Endodermal cell (in vitro differentiated cells): Measurements from ENCODE around the gene RASD2. TPM values are rescaled to one million over a fixed set of nuclear protein-coding genes. Genes with fewer than 3 reads are reported as not detected.

Experiments used
- DNase-seq: peaks from one replicate; pipeline ENCODE4 v3.0.0-alpha.2; 2017
- H3K27ac ChIP-seq: 2 replicates; pipeline ENCODE4 v1.5.1; 2013; ENCODE audit warnings: mild to moderate bottlenecking, low read depth, low read length, moderate library complexity
- H3K27me3 ChIP-seq: 2 replicates; pipeline ENCODE4 v1.6.1; 2013; ENCODE audit warnings: mild to moderate bottlenecking, low read length, moderate library complexity; ENCODE audit not compliant: insufficient read depth, control insufficient read depth, poor library complexity, severe bottlenecking
- H3K36me3 ChIP-seq: 2 replicates; pipeline ENCODE4 v1.7.0; 2013; ENCODE audit warnings: mild to moderate bottlenecking, low read length, moderate library complexity; ENCODE audit not compliant: control insufficient read depth, insufficient read depth
- H3K4me1 ChIP-seq: one replicate; pipeline ENCODE4 v1.7.0; 2013; ENCODE audit warnings: low read length; ENCODE audit not compliant: control insufficient read depth, insufficient read depth
- H3K4me3 ChIP-seq: 2 replicates; pipeline ENCODE4 v1.5.1; 2013; ENCODE audit warnings: mild to moderate bottlenecking, low read length, moderate library complexity
- H3K9ac ChIP-seq: 2 replicates; pipeline ENCODE4 v1.6.1; 2013; ENCODE audit warnings: mild to moderate bottlenecking, low read length, moderate library complexity; ENCODE audit not compliant: poor library complexity, severe bottlenecking; ENCODE audit errors: extremely low read depth
- H3K9me3 ChIP-seq: 2 replicates; pipeline ENCODE4 v1.6.1; 2013; ENCODE audit warnings: mild to moderate bottlenecking, low read length, moderate library complexity; ENCODE audit not compliant: control insufficient read depth
- H3K27ac Mint-ChIP-seq: 2 replicates; pipeline ENCODE4 v1.8.0; 2020; ENCODE audit warnings: mixed read lengths
- H3K27me3 Mint-ChIP-seq: 2 replicates; pipeline ENCODE4 v1.8.0; 2021; ENCODE audit warnings: mild to moderate bottlenecking, mixed read lengths; ENCODE audit not compliant: insufficient read depth
- H3K36me3 Mint-ChIP-seq: 2 replicates; pipeline ENCODE4 v1.8.0; 2020; ENCODE audit warnings: low read depth, mixed read lengths
- H3K4me1 Mint-ChIP-seq: 2 replicates; pipeline ENCODE4 v1.8.0; 2020; ENCODE audit warnings: mixed read lengths
- H3K4me3 Mint-ChIP-seq: 2 replicates; pipeline ENCODE4 v1.8.0; 2020; ENCODE audit warnings: mild to moderate bottlenecking, moderate library complexity, mixed read lengths
- H3K9me3 Mint-ChIP-seq: 2 replicates; pipeline ENCODE4 v1.8.0; 2020; ENCODE audit warnings: mild to moderate bottlenecking, mixed read lengths
- WGBS, 2 experiments: methylation state at CpG; one replicate each; pipeline versions ENCODE4 v1.1.5 to v1.1.7; 2013; ENCODE audit warnings: missing lambda C conversion rate in 2 of 2, mixed read lengths in 1 of 2; ENCODE audit not compliant: insufficient coverage in 1 of 2, insufficient read length in 1 of 2; 5-methylcytosine and 5-hydroxymethylcytosine counted together
- total RNA-seq, 2 donors: library from RNA; stranded (reverse); fragmentation: NEBNext Ultra II Directional in 1 of 2; extraction: Animal tissue kit (Norgen Biotek cat#: 25700) in 1 of 2; gene quantifications; 2 replicates in 1 of 2; 3 replicates in 1 of 2; pipeline ENCODE4 v1.2.1, GENCODE V29; 2021
- TF ChIP-seq, protein P1 (sequence below): fragments of 200-600 bp; sonication (generic); conservative IDR thresholded peaks from 2 replicates; pipeline ENCODE4 v1.5.0; 2021; ENCODE audit warnings: antibody characterized with exemption, mild to moderate bottlenecking

Gene RASD2
- total RNA-seq, 2 donors from 2014 or later: 0.15 to 0.24 TPM

DNA sequence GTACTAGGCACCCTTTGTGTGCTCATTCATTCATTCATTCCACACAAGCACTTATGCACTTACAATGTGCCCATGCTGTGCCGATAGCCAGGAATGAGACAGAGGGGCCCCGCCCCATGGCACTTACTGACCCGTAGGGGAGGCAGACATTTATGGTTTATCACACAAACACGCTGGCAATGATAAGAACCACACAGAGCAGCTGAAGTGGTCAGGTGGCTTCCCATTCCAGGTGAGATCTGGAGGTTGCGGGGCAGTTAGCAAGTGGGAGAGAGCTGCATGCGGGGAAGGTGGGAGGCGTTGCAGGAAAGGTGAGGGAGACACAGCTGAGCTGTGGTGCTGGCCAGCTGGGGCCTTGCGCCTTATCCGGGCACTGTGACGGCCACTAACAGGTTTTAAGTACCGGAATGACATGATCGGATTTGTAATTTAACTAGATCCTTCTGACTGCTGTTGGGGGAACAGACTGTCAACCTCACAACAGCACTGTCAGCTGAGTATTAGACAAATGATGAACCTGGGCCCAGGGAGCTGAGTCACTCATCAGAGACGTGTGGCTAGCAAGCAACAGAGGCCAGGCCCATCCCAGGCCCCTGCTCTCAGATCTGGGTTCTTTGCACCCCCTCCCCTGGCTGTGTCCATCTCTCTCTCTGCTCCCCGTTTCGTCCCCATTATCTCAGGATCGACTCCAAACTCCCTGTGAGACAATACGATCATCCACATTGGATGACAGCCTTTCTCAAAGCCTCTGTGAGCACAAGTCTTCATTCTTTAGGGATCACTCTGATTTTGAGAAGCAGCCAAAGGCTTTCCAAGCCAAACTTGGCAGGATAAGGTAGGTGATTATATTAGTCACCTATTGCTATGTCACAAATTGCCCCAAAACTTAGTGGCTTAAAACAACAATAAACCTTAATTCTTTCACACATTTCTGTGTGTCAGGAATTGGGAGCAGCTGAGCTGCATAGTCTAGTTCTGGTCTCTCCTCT lies 28.4 kb downstream of the RASD2 start:
- Histone ChIP-seq H3K27me3 (no peaks in the 10 kb centered on the region), H3K36me3 (no peaks in the 10 kb centered on the region), H3K4me1 (peaks cover 3% of the 10 kb centered on the region), H3K9me3 (no peaks in the 10 kb centered on the region), H3K4me3 (no peak overlapping the region), H3K9ac (no peak overlapping the region), H3K27ac (no peak overlapping the region)
- WGBS, 2 experiments: 89 to 90% methylated on average over 14 to 17 of the region's 17 CpGs
- DNase-seq: peak; percentile 60
- Mint-ChIP-seq H3K4me3 (no peak overlapping the region), H3K9me3 (no peaks in the 10 kb centered on the region), H3K27me3 (no peaks in the 10 kb centered on the region), H3K4me1 (peaks cover 8% of the 10 kb centered on the region), H3K27ac (no peak overlapping the region), H3K36me3 (no peaks in the 10 kb centered on the region)
- TF ChIP-seq, protein P1, sequence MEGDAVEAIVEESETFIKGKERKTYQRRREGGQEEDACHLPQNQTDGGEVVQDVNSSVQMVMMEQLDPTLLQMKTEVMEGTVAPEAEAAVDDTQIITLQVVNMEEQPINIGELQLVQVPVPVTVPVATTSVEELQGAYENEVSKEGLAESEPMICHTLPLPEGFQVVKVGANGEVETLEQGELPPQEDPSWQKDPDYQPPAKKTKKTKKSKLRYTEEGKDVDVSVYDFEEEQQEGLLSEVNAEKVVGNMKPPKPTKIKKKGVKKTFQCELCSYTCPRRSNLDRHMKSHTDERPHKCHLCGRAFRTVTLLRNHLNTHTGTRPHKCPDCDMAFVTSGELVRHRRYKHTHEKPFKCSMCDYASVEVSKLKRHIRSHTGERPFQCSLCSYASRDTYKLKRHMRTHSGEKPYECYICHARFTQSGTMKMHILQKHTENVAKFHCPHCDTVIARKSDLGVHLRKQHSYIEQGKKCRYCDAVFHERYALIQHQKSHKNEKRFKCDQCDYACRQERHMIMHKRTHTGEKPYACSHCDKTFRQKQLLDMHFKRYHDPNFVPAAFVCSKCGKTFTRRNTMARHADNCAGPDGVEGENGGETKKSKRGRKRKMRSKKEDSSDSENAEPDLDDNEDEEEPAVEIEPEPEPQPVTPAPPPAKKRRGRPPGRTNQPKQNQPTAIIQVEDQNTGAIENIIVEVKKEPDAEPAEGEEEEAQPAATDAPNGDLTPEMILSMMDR: no peak

GRCh38 chr22:35569916-35570315 lies 29.3 kb downstream of the RASD2 start:
- no peaks in the 10 kb centered on the region for H3K27me3 Mint-ChIP-seq
- H3K9me3 Mint-ChIP-seq: no peaks in the 10 kb centered on the region
- Histone ChIP-seq H3K9ac (no peak overlapping the region), H3K36me3 (no peaks in the 10 kb centered on the region), H3K27me3 (no peaks in the 10 kb centered on the region), H3K4me1 (peaks cover 3% of the 10 kb centered on the region), H3K27ac (no peak overlapping the region), H3K9me3 (no peaks in the 10 kb centered on the region), H3K4me3 (no peak overlapping the region)
- DNase-seq: no peak
- H3K36me3 Mint-ChIP-seq: no peaks in the 10 kb centered on the region
- H3K4me1 Mint-ChIP-seq: peaks cover 8% of the 10 kb centered on the region
- no peak overlapping the region for H3K4me3 Mint-ChIP-seq
- 94 to 100% methylated on average over 7 to 13 of the region's 13 CpGs for WGBS, 2 experiments
- H3K27ac Mint-ChIP-seq: no peak overlapping the region
- TF ChIP-seq, protein P1: no peak

DNA sequence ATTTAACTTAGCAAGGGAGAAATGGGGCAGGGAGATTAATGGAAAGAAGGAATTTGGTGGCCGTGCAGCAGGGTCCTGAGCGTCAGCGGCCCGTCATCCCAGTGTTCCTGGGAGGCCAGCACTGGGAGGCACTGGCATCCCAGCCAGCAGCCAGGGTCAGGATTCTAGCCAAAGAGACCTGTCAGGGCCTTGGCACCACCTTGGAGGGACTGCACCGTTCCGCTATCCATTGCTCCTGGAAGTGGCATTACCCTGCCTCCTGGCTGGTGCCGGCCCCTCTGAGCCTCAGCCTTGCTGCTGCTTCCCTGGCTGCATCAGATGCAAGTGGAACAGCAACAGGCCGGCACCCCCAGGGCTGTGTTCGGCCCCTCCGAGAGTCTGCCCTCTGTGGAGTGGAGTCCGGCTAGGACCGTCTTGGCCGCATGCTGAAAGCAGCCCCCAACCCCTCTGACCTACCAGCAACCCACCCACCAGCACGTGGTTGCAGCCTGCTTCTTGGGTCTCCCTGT lies 30.1 kb downstream of the RASD2 start:
- DNase-seq: no peak
- H3K4me1 ChIP-seq: peaks cover 3% of the 10 kb centered on the region
- H3K4me3 ChIP-seq: no peak overlapping the region
- H3K36me3 Mint-ChIP-seq: no peaks in the 10 kb centered on the region
- no peaks in the 10 kb centered on the region for H3K27me3 Mint-ChIP-seq
- H3K27me3 ChIP-seq: no peaks in the 10 kb centered on the region
- no peaks in the 10 kb centered on the region for H3K36me3 ChIP-seq
- H3K27ac Mint-ChIP-seq: no peak overlapping the region
- H3K9me3 ChIP-seq: no peaks in the 10 kb centered on the region
- TF ChIP-seq, protein P1: no peak
- no peaks in the 10 kb centered on the region for H3K9me3 Mint-ChIP-seq
- no peak overlapping the region for H3K4me3 Mint-ChIP-seq
- no peak overlapping the region for H3K9ac ChIP-seq
- no peak overlapping the region for H3K27ac ChIP-seq
- peaks cover 8% of the 10 kb centered on the region for H3K4me1 Mint-ChIP-seq
- 87 to 95% methylated on average over 11 to 14 of the region's 14 CpGs for WGBS, 2 experiments
